GM12878 (cell line): Measurements from ENCODE around the gene IL27RA. TPM values are rescaled to one million over a fixed set of nuclear protein-coding genes. Genes with fewer than 3 reads are reported as not detected.

ENCODE experiments used
- ATAC-seq: fragments of 200-7000 bp; cut with Tn5 transposase; 3 replicates; pipeline ENCODE4 v1.9.1; 2020; ENCODE audit warnings: mild to moderate bottlenecking, moderate library complexity
- BruUV-seq: library from RNA; stranded (reverse); fragments of 400-500 nt; replicated peaks from 2 replicates; lab custom pipeline; 2021; lab: Mats Ljungman, UMichigan
- CTCF ChIA-PET: fragments of 300-600 bp; sonication (Branson Sonifier 250); formaldehyde crosslinking; extraction: SDS; loops from one replicate; lab custom pipeline; 2021; ENCODE audit warnings: inconsistent platforms; lab: Yijun Ruan, JAX
- POLR2A ChIA-PET: fragments of 350-600 bp; formaldehyde crosslinking; extraction: SDS; loops from one replicate; lab custom pipeline; 2021; ENCODE audit warnings: inconsistent platforms; lab: Charles Lee
- RAD21 ChIA-PET: fragments of 300-600 bp; sonication (Branson Sonifier 250); formaldehyde crosslinking; loops from one replicate; lab custom pipeline; 2023; ENCODE audit warnings: antibody characterized with exemption; ENCODE audit not compliant: unreplicated experiment; lab: Charles Lee
- SMC1A ChIA-PET: fragments of 300-600 bp; sonication (Branson Sonifier 250); formaldehyde crosslinking; loops from one replicate; lab custom pipeline; 2023; ENCODE audit not compliant: unreplicated experiment, uncharacterized antibody; lab: Charles Lee
- DNase-seq: peaks from one replicate; pipeline ENCODE4 v3.0.0-alpha.2; 2011; ENCODE audit warnings: low read depth, low spot score
- FAIRE-seq: peaks from 3 replicates; lab custom pipeline; 2011; peaks lifted over from hg19 to GRCh38; lab: Jason Lieb, UNC
- H2AFZ ChIP-seq: 2 replicates; pipeline ENCODE4 v1.6.0; 2011; ENCODE audit warnings: low read depth, low read length, control low read depth; ENCODE audit not compliant: control insufficient read depth
- H3K27ac ChIP-seq: 2 replicates; pipeline ENCODE4 v1.5.1; 2011; ENCODE audit warnings: control low read depth; ENCODE audit not compliant: control insufficient read depth, insufficient read depth
- H3K27me3 ChIP-seq, 2 experiments: replicated peaks in 1 of 2; 2 replicates each; pipeline versions ENCODE4 v1.6.0 to v1.6.1; 2011; ENCODE audit warnings: low read length in 1 of 2; ENCODE audit not compliant: control insufficient read depth in 2 of 2, insufficient read depth in 2 of 2
- H3K36me3 ChIP-seq, 2 experiments: 2 replicates each; pipeline ENCODE4 v1.5.1; 2011; ENCODE audit warnings: low read length in 1 of 2; ENCODE audit not compliant: control insufficient read depth in 2 of 2, insufficient read depth in 2 of 2
- H3K4me1 ChIP-seq: 2 replicates; pipeline ENCODE4 v1.6.1; 2011; ENCODE audit warnings: mild to moderate bottlenecking, low read length, moderate library complexity, mixed read lengths; ENCODE audit not compliant: control insufficient read depth, insufficient read depth
- H3K4me2 ChIP-seq: 2 replicates; pipeline ENCODE4 v1.6.0; 2011; ENCODE audit warnings: control low read depth; ENCODE audit not compliant: control insufficient read depth, insufficient read depth
- H3K4me3 ChIP-seq: fragments of 200-600 bp; sonication (generic); 2 replicates; pipeline ENCODE4 v1.5.1; 2016
- H3K79me2 ChIP-seq: 2 replicates; pipeline ENCODE4 v1.6.0; 2011; ENCODE audit warnings: low read length; ENCODE audit not compliant: control insufficient read depth, insufficient read depth
- H3K9ac ChIP-seq: 2 replicates; pipeline ENCODE4 v1.8.0; 2011; ENCODE audit warnings: low read length, control low read depth, mixed read lengths; ENCODE audit not compliant: control insufficient read depth, insufficient read depth
- H3K9me3 ChIP-seq: replicated peaks from 3 replicates; pipeline ENCODE4 v1.5.1; 2011; ENCODE audit warnings: mild to moderate bottlenecking, low read length; ENCODE audit not compliant: control insufficient read depth, insufficient read depth
- H4K20me1 ChIP-seq: 2 replicates; pipeline ENCODE4 v1.6.0; 2011; ENCODE audit not compliant: control insufficient read depth, insufficient read depth
- ATF7 ChIP-seq: fragments of 450-650 bp; IDR thresholded peaks from 2 replicates; pipeline ENCODE4 v1.6.1; 2016; ENCODE audit warnings: low read depth, mild to moderate bottlenecking
- CHD4 ChIP-seq: fragments of 200-600 bp; sonication (generic); IDR thresholded peaks from 2 replicates; pipeline ENCODE4 v1.6.1; 2016; ENCODE audit warnings: mild to moderate bottlenecking
- CREM ChIP-seq: IDR thresholded peaks from 2 replicates; pipeline ENCODE4 v1.6.1; 2014; ENCODE audit warnings: antibody characterized with exemption, low read depth
- CTCF ChIP-seq, 3 experiments: IDR thresholded peaks in 2 of 3; conservative IDR thresholded peaks in 1 of 3; 2 replicates each; pipeline ENCODE4 v1.5.1; 2011; ENCODE audit warnings: low read depth in 3 of 3, low read length in 3 of 3, mild to moderate bottlenecking in 3 of 3, control low read depth in 2 of 3, moderate library complexity in 2 of 3, inconsistent platforms in 1 of 3, mixed read lengths in 1 of 3; ENCODE audit not compliant: control insufficient read depth in 2 of 3, insufficient read depth in 1 of 3; ENCODE audit errors: extremely low read depth in 1 of 3
- FOXM1 ChIP-seq: IDR thresholded peaks from 2 replicates; pipeline ENCODE4 v1.6.1; 2012; ENCODE audit warnings: low read depth, mild to moderate bottlenecking, inconsistent platforms, low read length, moderate library complexity
- IKZF2 ChIP-seq, 2 experiments: fragments of 450-650 bp; IDR thresholded peaks; 2 replicates each; pipeline ENCODE4 v1.6.1; 2017; ENCODE audit warnings: mild to moderate bottlenecking in 2 of 2, moderate library complexity in 2 of 2
- JUND ChIP-seq: IDR thresholded peaks from 2 replicates; pipeline ENCODE4 v1.6.1; 2012; ENCODE audit warnings: low read depth, mild to moderate bottlenecking, low read length, improper control_type of control experiment, moderate library complexity
- NKRF ChIP-seq: fragments of 450-650 bp; conservative IDR thresholded peaks from 2 replicates; pipeline ENCODE4 v1.6.1; 2017; ENCODE audit warnings: mild to moderate bottlenecking, moderate library complexity
- PML ChIP-seq: IDR thresholded peaks from 2 replicates; pipeline ENCODE4 v1.6.1; 2012; ENCODE audit warnings: low read length, inconsistent platforms
- RELB ChIP-seq: fragments of 450-650 bp; IDR thresholded peaks from 2 replicates; pipeline ENCODE4 v1.6.1; 2017; ENCODE audit warnings: low read depth, mild to moderate bottlenecking, moderate library complexity
- USF1 ChIP-seq: IDR thresholded peaks from 2 replicates; pipeline ENCODE4 v1.6.1; 2011; ENCODE audit warnings: borderline replicate concordance, low read depth, mild to moderate bottlenecking, moderate library complexity, mixed read lengths, low read length; ENCODE audit not compliant: insufficient read depth; ENCODE audit errors: extremely low read length
- WGBS: methylation state at CpG from one replicate; pipeline ENCODE4 v1.1.6; 2016; ENCODE audit warnings: low lambda C conversion rate; ENCODE audit not compliant: insufficient replicate concordance, insufficient coverage; ENCODE audit errors: missing lambda C conversion rate; 5-methylcytosine and 5-hydroxymethylcytosine counted together
- in situ Hi-C: fragments of 300-500 bp; cut with MboI; formaldehyde crosslinking; loops from 9 replicates; pipeline ENCODE4 v1.14.3; 2018; ENCODE audit warnings: mixed read lengths
- intact Hi-C: fragments of 100-400 bp; cut with micrococcal nuclease; formaldehyde crosslinking; loops from one replicate; pipeline ENCODE4 v1.14.2; 2022; ENCODE audit not compliant: unreplicated experiment
- polyA plus RNA-seq, 11 experiments: library from polyadenylated mRNA; depleted of rRNA in 4 of 11; unstranded in 6 of 11; stranded (reverse) in 5 of 11; fragments of >200 nt; fragmentation: Nextera tagmentation in 4 of 11; fragmentation: Illumina TruSeq in 1 of 11; extraction: Ambion mirVana in 4 of 11; extraction: Trizol in 1 of 11; gene quantifications; 1 replicate in 1 of 11; 2 replicates in 10 of 11; pipeline versions ENCODE4 v1.2.1 to v1.2.3, GENCODE V29; 2011 to 2016; ENCODE audit warnings: inconsistent platforms in 2 of 11, missing spikeins in 2 of 11, low read depth in 1 of 11
- total RNA-seq, 4 experiments: library from RNA; depleted of rRNA in 3 of 4; stranded (reverse); fragments of >200 nt in 3 of 4; fragmentation: Illumina TruSeq in 1 of 4; extraction: Trizol in 1 of 4; gene quantifications; 2 replicates each; pipeline versions ENCODE4 v1.2.1 to v1.2.3, GENCODE V29; 2013 to 2021
- TF ChIP-seq, protein P1 (sequence below): fragments of 450-650 bp; IDR thresholded peaks from 2 replicates; pipeline ENCODE4 v1.6.1; 2016; ENCODE audit warnings: mild to moderate bottlenecking

IL27RA gene
- total and polyA plus RNA-seq, 10 of the 15 experiments (the other 5 are each of a cell fraction or from before 2014, with no cell fraction given): 8.4 to 63.5 (median 41.2) TPM

GRCh38 chr19:14091813-14092462 is 60.4 kb downstream of the IL27RA start:
- Histone ChIP-seq H3K4me2 (peak overlapping the region; percentile 85), H3K4me1 (peaks cover 7% of the 10 kb centered on the region; the same call in 1 of the 2 replicates), H3K9me3 (peaks cover 2% of the 10 kb centered on the region; the same call in 1 of the 3 replicates), H3K27me3 (no peaks in the 10 kb centered on the region), H4K20me1 (no peaks in the 10 kb centered on the region), H2AFZ (peak overlapping the region; percentile 45), H3K36me3 (peaks cover 4 to 5% of the 10 kb centered on the region in 2 experiments), H3K79me2 (peaks cover 6% of the 10 kb centered on the region), H3K9ac (peak overlapping the region; percentile 76), H3K4me3 (peak overlapping the region; percentile 100), H3K27ac (peak overlapping the region; percentile 82)
- SMC1A ChIA-PET: interaction anchor here (1.0 to 1.7 kb wide), 3 partner anchors 9 to 25 kb away, joined by 3 to 5 read pairs (median 5); partner anchors contain the start of gene PRKACA
- no peak for DNase-seq
- CTCF ChIA-PET: interaction anchor here (0.6 to 1.3 kb wide), 7 partner anchors 9 to 226 kb away, joined by 3 to 6 read pairs (median 3); partner anchors contain the start of gene ASF1B
- RAD21 ChIA-PET: interaction anchor here (1.0 to 1.6 kb wide), 4 partner anchors 9 to 45 kb away, joined by 4 to 8 read pairs (median 6); partner anchors contain the start of gene ASF1B
- intact Hi-C loops: no loop called here
- POLR2A ChIA-PET: interaction anchor here (1.1 to 4.1 kb wide), 2 partner anchors 10 to 21 kb away, joined by 3 to 23 read pairs; a partner anchor contains a TSS
- ATAC-seq: peak; percentile 43
- BruUV-seq: TSS peak; percentile 54
- in situ Hi-C loops: no loop called here
- FAIRE-seq: peak; percentile 82
- 8% methylated on average over 15 of the region's 15 CpGs for WGBS
- peak; percentile 60; the same call in 1 of the 2 replicates for TF ChIP-seq RELB
- peak; percentile 13 to 15; a peak in 1 of 4 replicates for TF ChIP-seq IKZF2 (IDR thresholded peaks at IDR 0.05)
- TF ChIP-seq ATF7: peak; percentile 9; the same call in 1 of the 2 replicates
- TF ChIP-seq PML: peak; percentile 77; the same call in 1 of the 2 replicates
- TF ChIP-seq JUND: no peak
- peak in 2 of 3 experiments; percentile 9 to 21; a peak in 2 of 6 replicates for TF ChIP-seq CTCF (IDR thresholded peaks at IDR 0.05 in 2 of 3, conservative IDR thresholded peaks at IDR 0.05 in 1 of 3; ENCODE audit: control insufficient read depth in 2 of 3, extremely low read depth in 1 of 3, insufficient read depth in 1 of 3, low read depth in 3 of 3, low read length in 3 of 3)
- TF ChIP-seq, protein P1, sequence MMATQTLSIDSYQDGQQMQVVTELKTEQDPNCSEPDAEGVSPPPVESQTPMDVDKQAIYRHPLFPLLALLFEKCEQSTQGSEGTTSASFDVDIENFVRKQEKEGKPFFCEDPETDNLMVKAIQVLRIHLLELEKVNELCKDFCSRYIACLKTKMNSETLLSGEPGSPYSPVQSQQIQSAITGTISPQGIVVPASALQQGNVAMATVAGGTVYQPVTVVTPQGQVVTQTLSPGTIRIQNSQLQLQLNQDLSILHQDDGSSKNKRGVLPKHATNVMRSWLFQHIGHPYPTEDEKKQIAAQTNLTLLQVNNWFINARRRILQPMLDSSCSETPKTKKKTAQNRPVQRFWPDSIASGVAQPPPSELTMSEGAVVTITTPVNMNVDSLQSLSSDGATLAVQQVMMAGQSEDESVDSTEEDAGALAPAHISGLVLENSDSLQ: peak; percentile 95
- no peak for TF ChIP-seq CREM
- TF ChIP-seq CHD4: no peak
- no peak for TF ChIP-seq NKRF
- TF ChIP-seq USF1: no peak
- TF ChIP-seq FOXM1: peak; percentile 21; the same call in 1 of the 2 replicates
